HepG2 (cell line): ENCODE results near the gene IGFBP6. TPM values are rescaled to one million over a fixed set of nuclear protein-coding genes. Genes with fewer than 3 reads are reported as not detected.

Source experiments
- HIVEP1 ChIP-seq: sonication (generic); formaldehyde crosslinking; IDR thresholded peaks from 2 replicates; pipeline ENCODE4 v1.4.0; 2020; ENCODE audit warnings: mild to moderate bottlenecking, missing genetic modification reagents
- KLF12 ChIP-seq: sonication (generic); formaldehyde crosslinking; IDR thresholded peaks from 2 replicates; pipeline ENCODE4 v1.4.0; 2020; ENCODE audit warnings: missing genetic modification reagents, borderline replicate concordance
- MAZ ChIP-seq, 2 experiments: sonication (generic) in 1 of 2; formaldehyde crosslinking in 1 of 2; IDR thresholded peaks; 2 replicates each; pipeline versions ENCODE4 v1.5.0 to v1.6.1; 2012 to 2020; ENCODE audit warnings: low read depth in 2 of 2, mild to moderate bottlenecking in 2 of 2, borderline replicate concordance in 1 of 2, improper control_type of control experiment in 1 of 2, low read length in 1 of 2, missing genetic modification reagents in 1 of 2, moderate library complexity in 1 of 2
- STAT6 ChIP-seq: sonication (generic); formaldehyde crosslinking; IDR thresholded peaks from 2 replicates; pipeline ENCODE4 v1.4.0; 2020; ENCODE audit warnings: missing genetic modification reagents, mild to moderate bottlenecking, borderline replicate concordance
- ZBTB21 ChIP-seq: sonication (generic); formaldehyde crosslinking; IDR thresholded peaks from 2 replicates; pipeline ENCODE4 v1.4.0; 2020; ENCODE audit warnings: missing genetic modification reagents
- ZBTB26 ChIP-seq: IDR thresholded peaks from 2 replicates; pipeline ENCODE4 v1.6.1; 2016; ENCODE audit warnings: missing compliant biosample characterization, missing genetic modification reagents, borderline replicate concordance
- ZNF335 ChIP-seq: sonication (generic); formaldehyde crosslinking; IDR thresholded peaks from 2 replicates; pipeline ENCODE4 v1.4.0; 2020; ENCODE audit warnings: missing genetic modification reagents
- ZNF362 ChIP-seq: sonication (generic); formaldehyde crosslinking; IDR thresholded peaks from 2 replicates; pipeline ENCODE4 v1.4.0; 2020; ENCODE audit warnings: missing genetic modification reagents, mild to moderate bottlenecking, borderline replicate concordance
- ZNF646 ChIP-seq: sonication (generic); formaldehyde crosslinking; IDR thresholded peaks from 2 replicates; pipeline ENCODE4 v1.9.0; 2021; ENCODE audit warnings: mild to moderate bottlenecking, missing genetic modification reagents
- ZXDC ChIP-seq: sonication (generic); formaldehyde crosslinking; IDR thresholded peaks from 2 replicates; pipeline ENCODE4 v1.5.0; 2020; ENCODE audit warnings: mild to moderate bottlenecking, missing genetic modification reagents
- polyA plus RNA-seq, 8 experiments: library from polyadenylated mRNA; depleted of rRNA in 3 of 8; stranded (reverse) in 7 of 8; unstranded in 1 of 8; fragments of >200 nt; fragmentation: Illumina TruSeq in 4 of 8; extraction: Trizol in 4 of 8; gene quantifications; 2 replicates each; pipeline versions ENCODE4 v1.2.1 to v1.2.3, GENCODE V29; 2011 to 2016; ENCODE audit warnings: low read depth in 4 of 8, missing spikeins in 1 of 8, mixed read lengths in 1 of 8; ENCODE audit not compliant: insufficient read depth in 1 of 8
- total RNA-seq, 5 experiments: library from RNA; depleted of rRNA; stranded (reverse); fragments of >200 nt; fragmentation: Illumina TruSeq; extraction: Trizol; gene quantifications; 2 replicates each; pipeline ENCODE4 v1.2.3, GENCODE V29; 2016; ENCODE audit warnings: low read depth in 1 of 5

IGFBP6 gene
- total and polyA plus RNA-seq, 2 of the 13 experiments (the other 11 are each of a cell fraction or from before 2014, with no cell fraction given): 3.9 to 25.2 TPM

- TF ChIP-seq ZBTB26 (CRISPR knock-in tag) (no peak), STAT6 (CRISPR knock-in tag) (peak; percentile 6; the same call in 1 of the 2 replicates), ZNF335 (CRISPR knock-in tag) (no peak), HIVEP1 (CRISPR knock-in tag) (0 out of 2 replicates have a peak, but pooled peaks have one; percentile 10), MAZ (IDR thresholded peaks at IDR 0.05; ENCODE audit: borderline replicate concordance, low read depth, low read length) (no peak), MAZ (CRISPR knock-in tag; IDR thresholded peaks at IDR 0.05; ENCODE audit: low read depth) (no peak; the same call in 1 of the 2 replicates), ZNF362 (CRISPR knock-in tag) (no peak), ZXDC (CRISPR knock-in tag) (no peak), ZBTB21 (CRISPR knock-in tag) (no peak), ZNF646 (CRISPR knock-in tag) (no peak), KLF12 (CRISPR knock-in tag) (no peak)
Measured at GRCh38 chr12:53078425-53079225, 18.8 kb upstream of the IGFBP6 start (continued).
